GM23248 (cell line): ENCODE measurements around the gene F2RL3.

Source experiments
- EZH2 ChIP-seq: fragments of 200-600 bp; sonication (generic); IDR thresholded peaks from 2 replicates; pipeline ENCODE4 v1.6.1; 2018; ENCODE audit warnings: antibody characterized with exemption, mild to moderate bottlenecking; ENCODE audit not compliant: insufficient read depth, poor library complexity, severe bottlenecking
- EZH2phosphoT487 ChIP-seq: fragments of 200-600 bp; sonication (generic); IDR thresholded peaks from 2 replicates; pipeline ENCODE4 v1.6.1; 2018; ENCODE audit warnings: antibody characterized with exemption, moderate library complexity, mild to moderate bottlenecking, low read depth; ENCODE audit not compliant: insufficient read depth

GRCh38 chr19:16902545-16902944 is 13.7 kb downstream of the F2RL3 start:
- TF ChIP-seq EZH2: no peak
- TF ChIP-seq EZH2phosphoT487: no peak
